Astrocyte (in vitro differentiated cells and primary cell): ENCODE data around the gene ILF3. TPM values are rescaled to one million over a fixed set of nuclear protein-coding genes. Genes with fewer than 3 reads are reported as not detected.
A peak's percentile ranks its signal among the peaks of the same experiment; 100 is the strongest.

Source experiments
- DNase-seq: peaks from one replicate; pipeline ENCODE4 v3.0.0-alpha.2; 2010; ENCODE audit warnings: low read depth
- FAIRE-seq: peaks from 2 replicates; lab custom pipeline; 2011; peaks lifted over from hg19 to GRCh38; lab: Jason Lieb, UNC
- H2AFZ ChIP-seq: 2 replicates; pipeline ENCODE4 v1.6.0; 2012; ENCODE audit warnings: low read depth, low read length, inconsistent platforms
- H3K27ac ChIP-seq: 2 replicates; pipeline ENCODE4 v1.5.1; 2011; ENCODE audit warnings: low read depth, low read length, inconsistent platforms
- H3K27me3 ChIP-seq: 2 replicates; pipeline ENCODE4 v1.6.0; 2011; ENCODE audit warnings: low read length, inconsistent platforms; ENCODE audit not compliant: insufficient read depth
- H3K36me3 ChIP-seq: 2 replicates; pipeline ENCODE4 v1.5.1; 2011; ENCODE audit warnings: low read length, inconsistent platforms; ENCODE audit not compliant: insufficient read depth
- H3K4me1 ChIP-seq: 2 replicates; pipeline ENCODE4 v1.5.1; 2011; ENCODE audit warnings: low read length, inconsistent platforms; ENCODE audit not compliant: insufficient read depth
- H3K4me2 ChIP-seq: 2 replicates; pipeline ENCODE4 v1.6.0; 2012; ENCODE audit warnings: low read length, inconsistent platforms
- H3K4me3 ChIP-seq: 2 replicates; pipeline ENCODE4 v1.5.1; 2011; ENCODE audit warnings: low read depth, mild to moderate bottlenecking, low read length, inconsistent platforms; ENCODE audit not compliant: insufficient read depth
- H3K79me2 ChIP-seq: 2 replicates; pipeline ENCODE4 v1.6.0; 2012; ENCODE audit warnings: mild to moderate bottlenecking, low read length, inconsistent platforms; ENCODE audit not compliant: insufficient read depth
- H3K9ac ChIP-seq: 2 replicates; pipeline ENCODE4 v1.6.0; 2012; ENCODE audit warnings: mild to moderate bottlenecking, low read length, inconsistent platforms
- H3K9me3 ChIP-seq: 2 replicates; pipeline ENCODE4 v1.5.1; 2012; ENCODE audit warnings: low read depth, mild to moderate bottlenecking, low read length, inconsistent platforms; ENCODE audit not compliant: insufficient read depth
- H4K20me1 ChIP-seq: 2 replicates; pipeline ENCODE4 v1.6.0; 2012; ENCODE audit warnings: low read length, inconsistent platforms; ENCODE audit not compliant: insufficient read depth
- H3K27ac Mint-ChIP-seq: one replicate; pipeline ENCODE4 v1.8.0; 2021; ENCODE audit warnings: mild to moderate bottlenecking, mixed read lengths; ENCODE audit not compliant: unreplicated experiment
- H3K27me3 Mint-ChIP-seq: one replicate; pipeline ENCODE4 v1.8.0; 2021; ENCODE audit warnings: low read depth, mixed read lengths; ENCODE audit not compliant: unreplicated experiment
- H3K36me3 Mint-ChIP-seq: one replicate; pipeline ENCODE4 v1.8.0; 2021; ENCODE audit warnings: low read depth, mixed read lengths; ENCODE audit not compliant: unreplicated experiment
- H3K4me1 Mint-ChIP-seq: one replicate; pipeline ENCODE4 v1.8.0; 2021; ENCODE audit warnings: low read depth, mixed read lengths; ENCODE audit not compliant: unreplicated experiment
- H3K4me3 Mint-ChIP-seq: one replicate; pipeline ENCODE4 v1.8.0; 2021; ENCODE audit warnings: mild to moderate bottlenecking, moderate library complexity, mixed read lengths; ENCODE audit not compliant: unreplicated experiment
- H3K9me3 Mint-ChIP-seq: one replicate; pipeline ENCODE4 v1.8.0; 2021; ENCODE audit warnings: mild to moderate bottlenecking, mixed read lengths; ENCODE audit not compliant: unreplicated experiment
- CTCF ChIP-seq: IDR thresholded peaks from 2 replicates; pipeline ENCODE4 v1.5.1; 2011; ENCODE audit warnings: low read depth, mild to moderate bottlenecking, inconsistent platforms, low read length, moderate library complexity; ENCODE audit not compliant: insufficient read depth
- EZH2 ChIP-seq: IDR thresholded peaks from 2 replicates; pipeline ENCODE4 v1.6.1; 2012; ENCODE audit warnings: mild to moderate bottlenecking, low read length, inconsistent platforms; ENCODE audit not compliant: insufficient read depth
- total RNA-seq: library from RNA; stranded (reverse); gene quantifications from 2 replicates; pipeline ENCODE4 v1.2.1, GENCODE V29; 2021

The ILF3 gene
- total RNA-seq, 1 donor from 2014 or later, result 244 TPM

- Histone ChIP-seq H3K79me2 (peaks cover 6% of the 10 kb centered on the region), H3K27ac (no peak overlapping the region), H3K4me2 (peak overlapping the region; percentile 82), H3K36me3 (peaks cover 13% of the 10 kb centered on the region), H3K9me3 (no peaks in the 10 kb centered on the region), H3K4me1 (peaks cover 3% of the 10 kb centered on the region), H3K9ac (no peak overlapping the region), H4K20me1 (peaks cover 49% of the 10 kb centered on the region), H3K4me3 (no peak overlapping the region), H3K27me3 (no peaks in the 10 kb centered on the region), H2AFZ (no peak overlapping the region)
- H3K4me3 Mint-ChIP-seq, result peak overlapping the region; percentile 78
- H3K27ac Mint-ChIP-seq, result peak overlapping the region; percentile 48
- H3K36me3 Mint-ChIP-seq, result peaks cover 10% of the 10 kb centered on the region
- DNase-seq, result peak; percentile 75
- peaks cover 2% of the 10 kb centered on the region for H3K9me3 Mint-ChIP-seq
- peaks cover 4% of the 10 kb centered on the region for H3K4me1 Mint-ChIP-seq
- TF ChIP-seq CTCF, result no peak
- no peak for TF ChIP-seq EZH2
- no peak for FAIRE-seq
- peaks cover 4% of the 10 kb centered on the region for H3K27me3 Mint-ChIP-seq
Observed at GRCh38 chr19:10695401-10696398, 41.6 kb downstream of the ILF3 start.

DNA sequence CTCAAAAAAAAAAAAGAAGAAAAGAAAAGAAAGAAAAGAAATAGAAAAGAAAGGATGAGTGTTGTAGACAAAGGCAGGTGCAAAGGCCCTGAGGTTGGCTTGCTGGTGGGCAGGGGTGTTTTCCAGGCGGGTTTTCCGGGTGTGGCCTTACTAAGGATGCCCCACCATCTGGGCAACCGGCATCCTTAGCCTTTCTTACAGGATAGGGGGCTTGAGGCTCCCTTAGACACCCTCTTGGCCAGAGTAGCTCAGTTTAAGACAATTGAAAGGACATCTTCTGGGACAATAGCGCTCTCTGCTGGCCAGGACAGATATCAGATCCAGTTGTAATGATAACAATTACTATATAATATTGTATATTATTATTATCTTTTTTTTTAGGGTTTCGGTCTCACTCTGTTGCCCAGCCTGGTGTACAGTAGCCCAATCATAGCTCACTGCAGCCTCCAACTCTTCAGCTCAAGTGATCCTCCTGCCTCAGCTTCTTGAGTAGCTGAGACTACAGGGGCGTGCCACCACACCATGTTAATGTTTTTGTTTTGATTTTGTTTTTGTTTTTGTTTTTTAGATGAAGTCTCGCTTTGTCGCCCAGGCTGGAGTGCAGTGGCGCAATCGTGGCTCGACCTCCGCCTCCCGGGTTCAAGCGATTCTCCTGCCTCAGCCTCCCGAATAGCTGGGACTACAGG is 45.6 kb downstream of the ILF3 start:
- H3K27me3 Mint-ChIP-seq, result peaks cover 4% of the 10 kb centered on the region
- H3K36me3 Mint-ChIP-seq, result peaks cover 7% of the 10 kb centered on the region

More for the DNA sequence above, 45.6 kb downstream of the ILF3 start:
- Histone ChIP-seq H3K79me2 (peaks cover 4% of the 10 kb centered on the region), H3K27ac (no peak overlapping the region), H3K4me2 (no peak overlapping the region), H2AFZ (no peak overlapping the region), H3K9ac (no peak overlapping the region), H4K20me1 (peaks cover 11% of the 10 kb centered on the region), H3K27me3 (no peaks in the 10 kb centered on the region), H3K9me3 (no peaks in the 10 kb centered on the region), H3K4me3 (no peak overlapping the region), H3K4me1 (peaks cover 6% of the 10 kb centered on the region), H3K36me3 (no peaks in the 10 kb centered on the region)
- no peak for FAIRE-seq
- peak; percentile 12 for DNase-seq
- TF ChIP-seq EZH2 (no peak), CTCF (peak; percentile 53)
- peaks cover 4% of the 10 kb centered on the region for H3K4me1 Mint-ChIP-seq
- H3K4me3 Mint-ChIP-seq, result no peak overlapping the region
- H3K9me3 Mint-ChIP-seq, result no peaks in the 10 kb centered on the region
- no peak overlapping the region for H3K27ac Mint-ChIP-seq
